ENCODE measurements around the gene CELF1. TPM values are rescaled to one million over a fixed set of nuclear protein-coding genes. Genes with fewer than 3 reads are reported as not detected.

The CELF1 gene
- total RNA-seq, 1 donor from 2014 or later, result 82.2 TPM

DNA sequence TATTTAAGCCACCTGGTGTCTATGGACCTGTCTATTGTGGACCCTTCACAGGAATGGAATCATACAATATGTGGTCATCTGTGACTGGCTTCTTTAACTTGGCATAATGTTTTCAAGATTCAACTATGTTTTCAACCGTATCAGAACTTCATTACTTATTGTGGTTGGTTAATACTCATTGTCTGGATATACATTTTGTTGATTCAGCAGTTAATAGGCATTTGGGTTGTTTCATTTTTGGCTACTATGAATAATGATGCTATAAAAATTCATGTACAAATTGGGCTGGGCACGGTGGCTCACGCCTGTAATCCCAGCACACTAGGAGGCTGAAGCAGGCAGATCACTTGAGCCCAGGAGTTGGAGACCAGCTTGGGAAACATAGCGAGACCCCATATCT is 101.5 kb downstream of the CELF1 start:
- no peak for DNase-seq (ENCODE audit: low spot score)
- Mint-ChIP-seq H3K4me1 (ENCODE audit: low read depth) (peaks cover 5% of the 10 kb centered on the region), H3K27me3 (ENCODE audit: low read depth) (no peaks in the 10 kb centered on the region), H3K9me3 (ENCODE audit: low read depth) (no peaks in the 10 kb centered on the region), H3K4me3 (ENCODE audit: unreplicated experiment) (no peak overlapping the region), H3K36me3 (ENCODE audit: low read depth) (no peaks in the 10 kb centered on the region), H3K27ac (ENCODE audit: unreplicated experiment) (no peak overlapping the region)
- TF ChIP-seq, protein P1, sequence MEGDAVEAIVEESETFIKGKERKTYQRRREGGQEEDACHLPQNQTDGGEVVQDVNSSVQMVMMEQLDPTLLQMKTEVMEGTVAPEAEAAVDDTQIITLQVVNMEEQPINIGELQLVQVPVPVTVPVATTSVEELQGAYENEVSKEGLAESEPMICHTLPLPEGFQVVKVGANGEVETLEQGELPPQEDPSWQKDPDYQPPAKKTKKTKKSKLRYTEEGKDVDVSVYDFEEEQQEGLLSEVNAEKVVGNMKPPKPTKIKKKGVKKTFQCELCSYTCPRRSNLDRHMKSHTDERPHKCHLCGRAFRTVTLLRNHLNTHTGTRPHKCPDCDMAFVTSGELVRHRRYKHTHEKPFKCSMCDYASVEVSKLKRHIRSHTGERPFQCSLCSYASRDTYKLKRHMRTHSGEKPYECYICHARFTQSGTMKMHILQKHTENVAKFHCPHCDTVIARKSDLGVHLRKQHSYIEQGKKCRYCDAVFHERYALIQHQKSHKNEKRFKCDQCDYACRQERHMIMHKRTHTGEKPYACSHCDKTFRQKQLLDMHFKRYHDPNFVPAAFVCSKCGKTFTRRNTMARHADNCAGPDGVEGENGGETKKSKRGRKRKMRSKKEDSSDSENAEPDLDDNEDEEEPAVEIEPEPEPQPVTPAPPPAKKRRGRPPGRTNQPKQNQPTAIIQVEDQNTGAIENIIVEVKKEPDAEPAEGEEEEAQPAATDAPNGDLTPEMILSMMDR (IDR thresholded peaks at IDR 0.05), result no peak

DNA sequence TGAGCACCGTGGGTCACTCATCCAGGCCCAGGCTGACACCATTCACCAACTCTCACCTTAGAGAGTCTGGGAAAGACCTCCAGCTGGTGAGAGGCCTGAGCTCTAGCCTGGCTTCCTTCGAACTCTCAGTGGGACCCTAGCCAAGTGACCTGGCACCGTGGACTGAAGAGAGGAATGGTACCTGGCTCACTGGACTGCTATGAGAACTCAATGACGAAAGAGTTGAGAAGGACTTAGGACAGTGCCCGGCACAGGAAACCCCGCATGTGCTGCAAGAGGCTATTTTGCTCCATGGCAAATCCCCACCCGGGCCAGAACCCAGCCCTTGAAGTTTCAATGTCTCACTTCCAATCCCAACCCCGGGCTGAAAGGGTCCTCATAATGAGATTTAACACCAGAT is 103.4 kb downstream of the CELF1 start:
- Mint-ChIP-seq H3K9me3 (ENCODE audit: low read depth) (no peaks in the 10 kb centered on the region), H3K36me3 (ENCODE audit: low read depth) (no peaks in the 10 kb centered on the region), H3K4me1 (ENCODE audit: low read depth) (peaks cover 5% of the 10 kb centered on the region), H3K27ac (ENCODE audit: unreplicated experiment) (no peak overlapping the region), H3K27me3 (ENCODE audit: low read depth) (no peaks in the 10 kb centered on the region), H3K4me3 (ENCODE audit: unreplicated experiment) (no peak overlapping the region)
- TF ChIP-seq, protein P1 (IDR thresholded peaks at IDR 0.05), result no peak
- no peak for DNase-seq (ENCODE audit: low spot score)

DNA sequence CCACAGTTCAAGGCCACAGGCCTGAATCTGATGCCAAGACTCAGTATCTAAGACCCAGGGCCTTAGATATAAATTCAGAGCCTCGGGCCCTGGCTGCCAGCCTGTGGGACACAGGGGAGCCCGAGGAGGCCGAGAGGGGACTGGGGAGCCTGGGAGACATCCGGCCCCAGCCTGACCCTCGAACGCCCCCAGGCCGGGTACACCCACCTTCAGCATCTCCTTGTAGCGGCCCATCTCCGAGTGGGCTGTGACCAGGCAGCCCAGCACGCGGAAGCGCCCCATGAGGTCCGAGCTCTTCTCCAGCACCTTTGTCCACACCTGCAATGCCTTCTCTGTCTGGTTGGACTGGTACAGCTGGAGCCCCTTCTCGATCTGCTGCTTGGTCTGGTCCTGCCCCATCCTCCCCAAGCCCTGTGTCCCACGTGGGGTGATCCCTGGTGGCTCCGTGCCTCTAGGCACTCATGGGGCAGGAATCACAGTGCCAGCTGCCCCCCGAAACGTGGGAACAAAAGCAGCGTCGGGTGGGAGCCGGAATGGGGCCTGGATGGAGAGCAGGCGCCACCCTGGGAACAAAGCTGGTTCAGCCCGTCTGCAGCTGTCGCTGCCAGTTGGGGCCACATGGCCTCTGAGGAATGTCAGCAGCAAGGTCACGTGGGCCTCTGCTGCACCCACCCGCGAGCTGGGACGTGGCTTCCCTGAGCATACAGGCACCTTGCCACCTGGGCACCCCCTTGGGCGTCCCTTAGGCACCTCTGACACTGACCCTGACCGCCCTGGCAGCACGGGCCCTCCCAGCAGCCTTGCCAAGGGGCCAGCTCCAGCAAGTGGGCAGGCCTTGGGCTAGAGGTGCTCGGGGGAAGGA is 104.1 kb downstream of the CELF1 start, which contains the start of gene RAPSN:
RAPSN (minus strand) TSS at position 571 of the 862 bp plus-strand sequence; CDS start at position 399, 172 bp downstream.
- no peak within 1 kb of the TSS for H3K4me3 Mint-ChIP-seq (ENCODE audit: unreplicated experiment)
- no peaks in the 10 kb centered on the region for H3K27me3 Mint-ChIP-seq (ENCODE audit: low read depth)
- no peak for DNase-seq (ENCODE audit: low spot score)
- H3K27ac Mint-ChIP-seq (ENCODE audit: unreplicated experiment), result no peak within 1 kb of the TSS
- no peaks in the 10 kb centered on the region for H3K9me3 Mint-ChIP-seq (ENCODE audit: low read depth)
- no peaks in the 10 kb centered on the region for H3K36me3 Mint-ChIP-seq (ENCODE audit: low read depth)
- H3K4me1 Mint-ChIP-seq (ENCODE audit: low read depth), result no peaks in the 10 kb centered on the region
- TF ChIP-seq, protein P1 (IDR thresholded peaks at IDR 0.05), result no peak

DNA sequence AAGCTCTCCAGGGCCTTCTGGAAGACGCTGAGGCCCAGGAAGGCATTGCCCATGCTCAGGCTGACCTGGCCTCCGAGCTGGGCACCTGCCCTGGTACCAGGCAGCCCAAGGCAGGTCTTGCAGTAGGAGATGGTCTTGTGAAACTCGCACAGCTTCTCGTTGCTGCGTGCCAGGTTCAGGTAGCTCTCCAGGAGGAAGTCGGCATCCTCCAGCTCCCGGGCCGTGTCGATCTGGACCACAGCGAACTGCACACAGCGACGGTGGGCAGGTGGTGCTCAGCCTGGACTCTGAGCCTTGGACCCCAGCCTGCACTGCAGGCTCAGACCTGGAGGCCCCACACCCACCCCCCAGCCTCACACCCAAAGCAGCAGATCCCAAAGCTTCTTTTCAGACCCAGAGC is 105.0 kb downstream of the CELF1 start:
- Mint-ChIP-seq H3K4me1 (ENCODE audit: low read depth) (no peaks in the 10 kb centered on the region), H3K27ac (ENCODE audit: unreplicated experiment) (no peak overlapping the region), H3K4me3 (ENCODE audit: unreplicated experiment) (no peak overlapping the region), H3K9me3 (ENCODE audit: low read depth) (no peaks in the 10 kb centered on the region), H3K27me3 (ENCODE audit: low read depth) (no peaks in the 10 kb centered on the region), H3K36me3 (ENCODE audit: low read depth) (no peaks in the 10 kb centered on the region)
- TF ChIP-seq, protein P1 (IDR thresholded peaks at IDR 0.05), result no peak
- DNase-seq (ENCODE audit: low spot score), result no peak

DNA sequence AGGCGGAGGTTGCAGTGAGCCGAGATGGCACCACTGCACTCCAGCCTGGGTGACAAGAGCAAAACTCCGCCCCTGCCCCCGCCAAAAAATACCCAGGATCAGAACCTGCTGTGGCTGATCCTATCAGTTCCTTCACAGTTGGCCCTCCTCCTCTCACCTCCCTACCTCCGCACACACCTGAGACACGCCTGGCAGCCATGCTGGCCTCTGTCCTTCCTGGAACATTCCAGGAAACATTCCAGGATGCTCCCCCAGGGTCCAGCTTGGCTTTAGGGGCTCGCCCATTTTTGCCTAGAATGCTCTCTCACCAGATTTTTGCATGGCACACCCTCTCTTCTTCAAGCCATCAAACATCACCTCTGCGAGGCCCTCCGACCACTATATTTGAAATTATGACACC is 106.1 kb downstream of the CELF1 start:
- Mint-ChIP-seq H3K27ac (ENCODE audit: unreplicated experiment) (no peak overlapping the region), H3K4me3 (ENCODE audit: unreplicated experiment) (no peak overlapping the region), H3K9me3 (ENCODE audit: low read depth) (no peaks in the 10 kb centered on the region), H3K36me3 (ENCODE audit: low read depth) (no peaks in the 10 kb centered on the region), H3K27me3 (ENCODE audit: low read depth) (no peaks in the 10 kb centered on the region), H3K4me1 (ENCODE audit: low read depth) (no peaks in the 10 kb centered on the region)
- DNase-seq (ENCODE audit: low spot score), result no peak
- TF ChIP-seq, protein P1 (IDR thresholded peaks at IDR 0.05), result no peak
